Right atrium auricular region (tissue), 2 donors: ENCODE measurements around the gene CKAP2L. TPM values are rescaled to one million over a fixed set of nuclear protein-coding genes. Genes with fewer than 3 reads are reported as not detected.

ENCODE experiments used
- DNase-seq: peaks from one replicate; pipeline ENCODE4 v3.0.0-alpha.2; 2019; ENCODE audit warnings: low spot score
- H3K27ac ChIP-seq, 2 donors: fragments of 200-600 bp; sonication (generic); 1 replicate in 1 of 2; 2 replicates in 1 of 2; pipeline ENCODE4 v1.5.1; 2016 to 2019
- H3K27me3 ChIP-seq, 2 donors: fragments of 200-600 bp; sonication (generic); one replicate each; pipeline versions ENCODE4 v1.5.1 to v1.6.0; 2017 to 2019
- H3K36me3 ChIP-seq: fragments of 200-600 bp; sonication (generic); one replicate; pipeline ENCODE4 v1.5.1; 2016
- H3K4me1 ChIP-seq, 2 donors: fragments of 200-600 bp; sonication (generic); one replicate each; pipeline versions ENCODE4 v1.5.1 to v1.6.0; 2017 to 2019
- H3K4me3 ChIP-seq, 2 donors: fragments of 200-600 bp; sonication (generic); 1 replicate in 1 of 2; 2 replicates in 1 of 2; pipeline ENCODE4 v1.5.1; 2017 to 2019; ENCODE audit warnings: mild to moderate bottlenecking in 1 of 2, moderate library complexity in 1 of 2
- H3K9me3 ChIP-seq, 2 donors: fragments of 200-600 bp; sonication (generic); one replicate each; pipeline ENCODE4 v1.5.1; 2019
- total RNA-seq, 2 donors: library from RNA; depleted of rRNA; stranded (reverse); fragments of >200 nt; gene quantifications; one replicate each; pipeline ENCODE4 v1.1.0, GENCODE V29; 2016
- TF ChIP-seq, protein P1 (sequence below), 2 donors: fragments of 200-600 bp; sonication (generic); IDR thresholded peaks; one replicate each; pipeline ENCODE4 v1.5.1; 2019; ENCODE audit warnings: antibody characterized with exemption in 2 of 2

CKAP2L gene
- total RNA-seq, 2 donors from 2014 or later = 0.82 TPM; not detected in 1

DNA sequence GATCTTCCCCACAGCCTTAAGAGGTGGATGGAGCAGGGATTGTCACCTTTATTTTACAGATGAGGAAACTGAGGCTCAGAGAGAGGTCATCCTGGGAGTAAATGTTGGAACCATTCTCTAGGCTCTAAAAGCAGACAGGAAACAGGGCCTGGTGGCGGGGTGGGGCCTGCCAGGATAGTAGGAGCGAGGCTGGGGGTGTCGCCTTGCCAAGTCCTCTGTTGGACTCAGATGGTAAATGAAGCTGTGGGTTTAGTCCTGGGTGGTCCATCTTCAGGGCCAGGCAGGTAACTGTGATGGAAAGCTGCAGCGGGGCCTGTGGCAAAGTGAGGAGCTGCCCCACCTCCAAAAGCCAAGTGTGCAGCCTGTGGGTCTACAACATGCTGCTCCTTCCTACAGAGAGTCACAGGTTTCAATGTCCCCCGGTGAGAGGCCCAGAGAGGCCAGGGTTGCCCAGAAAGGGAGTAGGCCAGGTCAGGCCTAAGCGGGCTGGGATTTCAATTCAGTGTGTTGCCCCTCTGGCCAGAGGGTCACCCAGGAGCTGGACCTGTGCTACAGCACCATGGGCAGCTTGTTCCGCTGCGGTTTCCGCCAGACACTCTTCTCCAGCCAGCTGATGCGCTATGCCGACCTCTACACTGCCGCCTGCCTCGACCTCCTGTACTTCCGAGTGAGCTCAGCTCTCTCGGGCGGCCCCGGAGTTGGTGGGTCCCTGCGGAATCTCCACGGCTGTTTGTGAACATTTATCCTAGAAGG is 37.0 kb downstream of the CKAP2L start:
- no peak for DNase-seq
- Histone ChIP-seq H3K27ac (no peak overlapping the region), H3K36me3 (no peaks in the 10 kb centered on the region), H3K4me3 (no peak overlapping the region), H3K9me3 (no peaks in the 10 kb centered on the region), H3K4me1 (peaks cover 0 to 3% of the 10 kb centered on the region in 2 donors), H3K27me3 (no peaks in the 10 kb centered on the region)
- TF ChIP-seq, protein P1, sequence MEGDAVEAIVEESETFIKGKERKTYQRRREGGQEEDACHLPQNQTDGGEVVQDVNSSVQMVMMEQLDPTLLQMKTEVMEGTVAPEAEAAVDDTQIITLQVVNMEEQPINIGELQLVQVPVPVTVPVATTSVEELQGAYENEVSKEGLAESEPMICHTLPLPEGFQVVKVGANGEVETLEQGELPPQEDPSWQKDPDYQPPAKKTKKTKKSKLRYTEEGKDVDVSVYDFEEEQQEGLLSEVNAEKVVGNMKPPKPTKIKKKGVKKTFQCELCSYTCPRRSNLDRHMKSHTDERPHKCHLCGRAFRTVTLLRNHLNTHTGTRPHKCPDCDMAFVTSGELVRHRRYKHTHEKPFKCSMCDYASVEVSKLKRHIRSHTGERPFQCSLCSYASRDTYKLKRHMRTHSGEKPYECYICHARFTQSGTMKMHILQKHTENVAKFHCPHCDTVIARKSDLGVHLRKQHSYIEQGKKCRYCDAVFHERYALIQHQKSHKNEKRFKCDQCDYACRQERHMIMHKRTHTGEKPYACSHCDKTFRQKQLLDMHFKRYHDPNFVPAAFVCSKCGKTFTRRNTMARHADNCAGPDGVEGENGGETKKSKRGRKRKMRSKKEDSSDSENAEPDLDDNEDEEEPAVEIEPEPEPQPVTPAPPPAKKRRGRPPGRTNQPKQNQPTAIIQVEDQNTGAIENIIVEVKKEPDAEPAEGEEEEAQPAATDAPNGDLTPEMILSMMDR (IDR thresholded peaks at IDR 0.05) = no peak

DNA sequence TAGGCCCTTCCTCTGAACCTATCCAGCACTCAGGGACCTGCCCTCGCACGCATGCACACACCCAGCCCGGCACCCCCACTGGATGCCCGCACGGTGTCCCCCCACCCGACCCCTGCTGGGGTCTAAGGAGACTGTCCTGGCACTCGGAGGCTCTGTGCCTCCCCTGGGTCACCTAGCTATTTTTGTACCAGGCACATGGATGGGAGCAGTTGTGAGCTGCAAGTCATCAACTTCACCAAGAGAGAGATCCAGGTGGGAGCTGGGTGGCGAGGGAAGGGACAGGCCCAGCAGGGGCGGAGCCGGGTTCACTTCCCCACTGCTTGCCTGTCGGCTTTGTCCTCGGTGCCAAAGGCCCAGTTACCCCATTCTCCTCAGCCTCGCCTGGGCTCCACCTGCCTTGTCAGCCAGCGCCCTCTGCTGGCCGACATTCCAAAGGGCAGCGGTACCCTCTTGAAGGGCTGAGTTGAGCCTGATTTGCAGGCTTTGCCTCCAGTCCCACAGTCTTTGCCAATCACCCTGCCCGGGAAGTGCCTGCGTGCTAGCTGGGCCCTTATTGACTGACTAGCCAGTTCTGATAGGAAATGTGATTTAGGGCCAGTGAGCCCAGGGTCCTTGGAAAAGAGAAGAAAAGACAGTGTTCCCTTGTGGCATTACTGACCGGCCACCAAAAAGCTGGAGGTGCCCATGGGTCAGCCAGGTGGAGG is 37.8 kb downstream of the CKAP2L start:
- Histone ChIP-seq H3K4me3 (no peak overlapping the region), H3K9me3 (no peaks in the 10 kb centered on the region), H3K4me1 (peaks cover 0 to 3% of the 10 kb centered on the region in 2 donors), H3K27me3 (no peaks in the 10 kb centered on the region), H3K36me3 (no peaks in the 10 kb centered on the region), H3K27ac (no peak overlapping the region)
- DNase-seq = peak; percentile 95
- TF ChIP-seq, protein P1 (IDR thresholded peaks at IDR 0.05) = peak; percentile 92 to 97

DNA sequence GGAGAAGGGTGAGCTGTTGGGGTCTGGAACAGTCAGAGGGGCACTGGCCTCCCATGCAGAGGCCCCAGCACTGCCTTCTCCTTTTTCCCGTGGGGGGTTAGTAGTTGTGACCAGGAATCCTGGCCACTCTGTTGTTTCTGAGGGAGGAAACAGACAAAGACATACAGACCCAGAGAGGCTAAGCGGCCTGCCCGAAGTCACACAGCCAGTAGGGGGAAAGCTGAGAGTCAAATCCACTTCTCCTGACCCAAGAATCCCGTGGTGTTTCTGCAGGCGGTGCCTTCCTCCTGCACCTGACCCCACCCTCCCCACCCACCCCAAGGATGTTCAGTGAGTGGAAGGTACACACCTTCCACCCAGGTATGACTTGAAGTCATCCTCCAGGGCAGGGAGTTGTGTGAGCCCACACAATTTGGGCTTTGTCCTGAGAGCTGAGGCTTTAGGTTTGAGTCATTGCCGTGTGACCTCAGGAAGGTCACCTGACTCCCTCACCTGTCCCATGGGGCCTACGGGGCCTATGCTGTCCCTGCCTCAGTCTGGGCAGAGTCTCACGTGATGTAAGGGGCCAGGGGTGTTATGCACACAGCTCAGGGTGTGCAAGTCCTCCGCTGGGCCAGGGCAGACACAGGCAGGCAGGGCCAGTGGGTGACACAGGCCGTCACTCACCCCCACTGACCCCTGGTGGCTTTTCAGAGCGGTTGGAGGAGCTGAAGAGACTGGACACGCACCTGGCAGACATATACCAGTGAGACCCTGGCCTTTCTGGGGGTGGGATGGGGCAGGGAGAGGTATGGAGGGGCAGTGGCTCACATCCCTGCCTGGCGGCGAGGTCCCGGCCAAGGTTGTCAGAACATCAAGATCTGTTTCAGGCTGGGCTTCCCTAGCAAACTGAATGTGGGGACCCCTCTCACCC is 38.6 kb downstream of the CKAP2L start:
- TF ChIP-seq, protein P1 (IDR thresholded peaks at IDR 0.05) = no peak
- no peaks in the 10 kb centered on the region for H3K36me3 ChIP-seq
- DNase-seq = no peak
- H3K9me3 ChIP-seq = no peaks in the 10 kb centered on the region
- no peaks in the 10 kb centered on the region for H3K27me3 ChIP-seq
- peaks cover 0 to 3% of the 10 kb centered on the region in 2 donors for H3K4me1 ChIP-seq
- H3K4me3 ChIP-seq = no peak overlapping the region
- no peak overlapping the region for H3K27ac ChIP-seq

DNA sequence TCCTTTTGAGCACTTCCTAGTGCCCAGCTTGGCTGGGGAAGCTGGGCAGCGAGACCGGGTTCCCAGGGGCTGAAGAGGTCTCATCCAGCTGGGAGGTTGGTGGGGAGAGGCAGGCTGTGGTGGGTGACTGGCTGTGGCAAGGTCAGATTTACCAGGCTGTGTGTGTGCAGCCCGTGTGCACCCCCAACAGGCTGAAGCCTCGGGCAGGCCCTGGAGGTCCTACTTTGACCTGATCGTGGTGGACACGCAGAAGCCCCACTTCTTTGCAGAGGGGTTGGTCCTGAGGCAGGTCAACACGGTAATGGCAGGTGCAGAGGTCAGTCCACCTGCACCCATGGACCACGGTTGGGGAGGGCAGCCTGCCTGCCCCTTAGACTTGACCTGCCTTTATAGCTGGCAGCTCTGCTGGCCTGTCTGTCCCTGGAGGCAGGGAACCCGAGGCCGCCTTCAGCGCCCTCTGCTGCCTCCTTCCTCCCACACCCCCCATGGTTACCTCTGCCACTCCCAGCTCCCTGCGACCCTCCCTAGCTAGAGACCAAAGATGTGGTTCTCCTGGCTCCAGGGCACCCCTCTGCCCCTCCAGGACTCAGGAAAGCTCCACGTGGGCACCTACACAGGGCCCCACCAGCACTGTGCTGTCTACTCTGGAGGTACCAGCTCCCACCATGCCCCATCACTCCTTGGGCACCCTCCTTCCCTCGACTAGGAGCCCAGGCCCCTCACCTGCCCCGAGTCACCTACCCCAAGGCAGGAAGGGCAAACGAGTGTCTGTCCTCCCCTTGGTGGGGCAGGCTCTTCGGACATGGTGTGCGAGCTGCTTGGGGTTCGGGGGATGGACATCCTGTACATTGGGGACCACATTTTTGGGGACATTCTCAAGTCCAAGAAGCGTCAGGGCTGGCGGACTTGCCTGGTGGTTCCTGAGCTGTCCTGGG is 39.6 kb downstream of the CKAP2L start:
- Histone ChIP-seq H3K27me3 (no peaks in the 10 kb centered on the region), H3K4me3 (no peak overlapping the region), H3K27ac (no peak overlapping the region), H3K9me3 (no peaks in the 10 kb centered on the region), H3K36me3 (no peaks in the 10 kb centered on the region), H3K4me1 (peaks cover 0 to 3% of the 10 kb centered on the region in 2 donors)
- DNase-seq = no peak
- TF ChIP-seq, protein P1 (IDR thresholded peaks at IDR 0.05) = no peak

DNA sequence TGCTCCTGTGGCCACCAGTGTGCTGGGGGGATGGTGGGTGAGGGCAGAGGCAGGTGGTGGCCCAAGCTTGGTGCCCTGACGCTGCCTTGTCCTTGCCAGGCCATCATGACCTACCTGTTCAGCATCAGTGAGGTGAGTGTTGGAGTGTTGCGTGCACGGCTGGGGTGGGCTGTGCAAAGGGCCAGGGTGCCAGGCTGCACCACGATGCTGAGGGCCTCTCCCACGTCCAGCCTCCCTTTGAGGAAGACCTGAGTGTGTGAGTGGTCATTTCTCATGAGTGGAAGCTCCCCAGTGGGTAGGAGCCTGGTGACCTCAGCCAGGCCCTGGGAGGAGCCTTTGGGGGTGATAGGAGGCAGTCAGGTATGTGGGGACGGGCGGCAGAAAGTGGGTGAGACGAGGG is 40.4 kb downstream of the CKAP2L start:
- H3K4me3 ChIP-seq = no peak overlapping the region
- no peak for DNase-seq
- H3K27me3 ChIP-seq = no peaks in the 10 kb centered on the region
- TF ChIP-seq, protein P1 (IDR thresholded peaks at IDR 0.05) = no peak
- H3K36me3 ChIP-seq = no peaks in the 10 kb centered on the region
- no peaks in the 10 kb centered on the region for H3K9me3 ChIP-seq
- no peak overlapping the region for H3K27ac ChIP-seq
- H3K4me1 ChIP-seq = peaks cover 0 to 3% of the 10 kb centered on the region in 2 donors
